Fibroblast of gingiva (primary cell): ENCODE data around the gene EXOC2.

Source experiments
- DNase-seq: peaks from one replicate; pipeline ENCODE4 v3.0.0-alpha.2; 2011; ENCODE audit warnings: low read depth

Gene EXOC2

DNA sequence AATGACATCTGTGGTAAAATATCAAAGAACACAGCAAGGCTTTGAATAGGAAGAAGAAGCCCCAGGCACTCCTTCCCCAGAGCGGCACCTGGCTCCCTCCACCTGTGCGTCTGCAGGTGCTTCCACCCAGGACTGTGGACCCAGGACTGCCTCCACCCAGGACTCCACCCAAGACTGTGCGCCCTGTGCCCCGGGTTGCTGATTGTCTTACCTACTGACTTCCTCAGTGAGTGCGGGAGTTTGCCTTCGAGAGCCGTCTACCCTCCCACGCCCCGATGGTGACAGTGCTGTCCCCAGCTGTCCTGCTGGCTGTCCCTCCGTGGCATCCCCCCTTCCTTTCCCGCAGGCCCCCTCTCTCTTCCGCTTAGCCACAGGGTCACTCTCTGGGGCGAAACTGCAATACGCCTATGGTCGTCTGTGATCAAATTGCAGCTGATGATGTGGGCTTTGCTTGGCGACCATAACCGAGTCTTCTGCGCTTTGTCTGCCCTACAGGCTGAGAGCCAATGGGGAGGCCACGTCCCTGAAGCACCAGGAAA is 249.2 kb downstream of the EXOC2 start:
- DNase-seq: no peak

DNA sequence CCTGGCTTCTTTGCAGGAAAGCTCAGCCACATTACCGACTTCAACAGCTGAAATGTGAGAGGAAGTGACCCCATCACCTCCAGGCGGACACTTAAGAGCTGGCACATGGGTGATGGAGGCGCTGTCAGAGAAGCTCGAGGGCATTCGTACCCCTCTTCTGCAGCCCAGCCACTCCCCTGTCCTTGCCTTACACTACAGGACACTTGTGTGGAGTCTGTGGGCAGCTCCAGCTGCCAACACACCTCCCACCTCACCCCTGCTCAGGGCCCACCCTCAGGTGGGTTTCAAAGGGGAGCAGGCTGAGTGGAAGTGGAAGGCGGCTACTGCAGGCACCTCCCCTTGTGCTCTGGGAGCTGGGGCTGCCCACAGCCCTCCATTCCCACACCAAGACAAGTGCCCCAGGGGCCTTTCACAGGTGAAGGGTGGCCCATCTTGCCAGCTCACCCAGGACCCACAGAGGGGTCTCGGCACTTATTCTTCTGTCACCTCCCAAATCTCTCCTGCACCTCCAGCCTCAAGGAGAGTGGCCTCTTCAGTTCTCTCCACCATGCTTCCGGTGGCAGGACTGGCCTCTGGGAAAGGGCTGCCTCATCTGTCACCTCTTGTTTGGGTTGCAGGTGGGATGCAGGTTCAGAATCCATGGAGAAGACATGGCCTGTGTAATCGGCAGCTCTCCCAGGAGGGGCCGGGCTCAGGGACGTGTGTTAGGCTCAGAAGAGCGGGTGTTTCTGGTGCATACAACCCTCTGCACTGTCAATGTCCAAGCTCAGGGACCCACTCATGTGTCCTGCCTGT is 251.6 kb downstream of the EXOC2 start:
- no peak for DNase-seq

DNA sequence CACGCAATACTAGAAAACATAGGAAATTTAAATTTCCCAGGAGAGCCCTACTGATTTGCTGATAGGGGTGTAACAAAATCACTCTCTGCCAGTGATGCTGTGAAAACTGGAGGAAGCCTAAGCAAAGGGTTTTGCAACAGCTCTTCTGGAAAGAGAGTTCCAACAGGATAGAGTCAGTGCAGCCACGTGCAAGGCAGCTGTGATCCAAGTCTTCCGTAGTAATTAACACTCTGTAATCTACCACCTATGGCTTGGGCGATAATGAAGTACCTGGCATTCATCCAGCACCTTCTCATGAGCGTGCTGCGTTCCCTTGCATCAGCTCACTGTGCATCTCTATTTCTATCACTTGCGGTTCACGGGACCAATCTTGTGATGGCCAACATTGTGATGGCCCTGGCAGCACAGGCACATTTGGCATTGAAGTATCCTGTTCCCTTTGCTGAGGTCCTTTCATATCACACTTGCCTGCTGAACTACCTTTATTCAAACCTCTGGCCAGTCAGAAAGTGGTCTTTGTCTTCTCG is 253.2 kb downstream of the EXOC2 start:
- DNase-seq: peak; percentile 18

DNA sequence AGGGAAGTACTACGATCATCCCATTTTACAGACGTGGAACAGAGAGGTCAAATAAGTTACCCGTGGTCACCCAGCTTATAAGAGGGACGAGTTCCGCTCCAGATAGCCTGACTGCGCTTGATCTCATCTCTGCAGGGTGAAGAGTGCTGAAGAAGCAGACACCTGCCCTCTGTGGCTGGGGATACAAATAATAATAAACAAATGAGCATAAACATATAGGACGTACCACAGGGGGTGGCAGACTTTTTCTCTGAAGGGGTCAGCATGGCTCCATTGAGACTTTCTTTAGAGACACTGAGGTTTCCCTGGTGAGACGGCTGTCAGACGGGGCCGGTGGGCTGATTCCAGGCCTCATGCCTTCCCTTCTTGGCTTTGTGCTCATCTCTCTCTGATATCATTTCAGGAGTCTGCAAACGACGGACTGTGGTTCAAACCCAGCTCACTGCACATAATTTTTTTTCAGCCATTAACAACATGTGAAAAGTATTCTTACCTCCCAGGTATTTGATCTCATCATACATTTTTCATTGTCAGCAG is 254.2 kb downstream of the EXOC2 start:
- no peak for DNase-seq

DNA sequence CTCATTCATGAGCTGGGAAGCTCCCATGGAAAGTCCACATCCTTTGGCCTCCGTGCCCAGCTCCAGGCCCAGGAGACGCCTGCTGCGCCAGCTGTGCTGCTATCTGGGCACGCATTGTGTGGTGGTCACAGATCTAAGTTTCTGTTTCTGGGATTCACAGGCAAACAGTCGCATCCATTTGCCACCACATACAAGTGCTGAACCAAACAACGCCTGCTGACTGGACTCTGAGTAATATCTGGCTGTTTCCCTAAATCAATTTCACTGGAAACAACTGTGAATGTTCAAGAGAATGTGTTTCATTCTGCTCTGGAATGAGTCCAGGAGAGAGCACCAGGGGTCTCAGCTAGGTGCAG is 255.9 kb downstream of the EXOC2 start:
- no peak for DNase-seq

- peak; percentile 81 for DNase-seq
These were observed 256.5 kb downstream of the EXOC2 start for GRCh38 chr6:436308-437036.

GRCh38 chr6:435441-436307 is 257.3 kb downstream of the EXOC2 start:
- DNase-seq: no peak
